LNCAP (cell line): ENCODE data around the gene LPP.

Experiments used
- CTCF ChIP-seq: fragments of 450-650 bp; IDR thresholded peaks from 2 replicates; pipeline ENCODE4 v1.5.1; 2017; ENCODE audit warnings: mild to moderate bottlenecking

LPP gene

GRCh38 chr3:188421151-188421821 lies 267.3 kb downstream of the LPP start:
- TF ChIP-seq CTCF: no peak

GRCh38 chr3:188421836-188422540 lies 268.0 kb downstream of the LPP start:
- TF ChIP-seq CTCF: no peak

- TF ChIP-seq CTCF: no peak
Observed at GRCh38 chr3:188431040-188431439, 277.1 kb downstream of the LPP start.

- no peak for TF ChIP-seq CTCF
Observed at GRCh38 chr3:188431553-188431952, 277.6 kb downstream of the LPP start.

GRCh38 chr3:188432802-188433520 lies 279.0 kb downstream of the LPP start:
- no peak for TF ChIP-seq CTCF

GRCh38 chr3:188433521-188434150 lies 279.7 kb downstream of the LPP start:
- no peak for TF ChIP-seq CTCF

- no peak for TF ChIP-seq CTCF
Observed at GRCh38 chr3:188434594-188434993, 280.6 kb downstream of the LPP start.
